DOHH2 (cell line): ENCODE data around the gene ATP11A.

Experiments
- H3F3A ChIP-seq: fragments of 200-600 bp; sonication (generic), shearing (Covaris generic); 2 replicates; pipeline ENCODE4 v1.6.0; 2016; ENCODE audit warnings: antibody characterized with exemption, mild to moderate bottlenecking; ENCODE audit not compliant: control insufficient read depth, insufficient read depth
- H3K27ac ChIP-seq: fragments of 200-600 bp; sonication (generic); 2 replicates; pipeline ENCODE4 v1.5.1; 2014; ENCODE audit warnings: low read depth, mild to moderate bottlenecking, low read length, moderate library complexity
- H3K27me3 ChIP-seq: fragments of 200-600 bp; sonication (generic); 2 replicates; pipeline ENCODE4 v1.6.1; 2014; ENCODE audit warnings: mild to moderate bottlenecking, low read length, mixed read lengths; ENCODE audit not compliant: control insufficient read depth
- H3K36me3 ChIP-seq: fragments of 200-600 bp; sonication (generic); 2 replicates; pipeline ENCODE4 v1.6.1; 2014; ENCODE audit warnings: mild to moderate bottlenecking, low read length, moderate library complexity, mixed read lengths; ENCODE audit not compliant: control insufficient read depth
- H3K4me1 ChIP-seq: fragments of 200-600 bp; sonication (generic); 2 replicates; pipeline ENCODE4 v1.6.1; 2014; ENCODE audit warnings: mild to moderate bottlenecking, low read length, mixed read lengths; ENCODE audit not compliant: control insufficient read depth
- H3K4me2 ChIP-seq: fragments of 200-600 bp; sonication (generic); 2 replicates; pipeline ENCODE4 v1.6.0; 2014; ENCODE audit warnings: mild to moderate bottlenecking, low read length, moderate library complexity
- H3K4me3 ChIP-seq: fragments of 200-600 bp; sonication (generic); 2 replicates; pipeline ENCODE4 v1.5.1; 2014; ENCODE audit warnings: mild to moderate bottlenecking, low read length, mixed read lengths
- H3K79me2 ChIP-seq: fragments of 200-600 bp; sonication (generic); 2 replicates; pipeline ENCODE4 v1.6.1; 2014; ENCODE audit warnings: mild to moderate bottlenecking, low read length, mixed read lengths; ENCODE audit not compliant: control insufficient read depth
- H3K9me2 ChIP-seq: fragments of 200-600 bp; sonication (generic); replicated peaks from 2 replicates; pipeline ENCODE4 v1.6.1; 2014; ENCODE audit warnings: mild to moderate bottlenecking, low read length, mixed read lengths; ENCODE audit not compliant: control insufficient read depth
- H3K9me3 ChIP-seq: fragments of 200-600 bp; sonication (generic); 2 replicates; pipeline ENCODE4 v1.6.1; 2014; ENCODE audit warnings: antibody characterized with exemption, low read length, mixed read lengths; ENCODE audit not compliant: control insufficient read depth, insufficient read depth
- H4K20me1 ChIP-seq: fragments of 200-600 bp; sonication (generic); 2 replicates; pipeline ENCODE4 v1.6.0; 2014; ENCODE audit warnings: low read depth, mild to moderate bottlenecking, antibody characterized with exemption, low read length, moderate library complexity; ENCODE audit not compliant: control insufficient read depth, insufficient read depth
- CTCF ChIP-seq: fragments of 200-600 bp; sonication (generic); IDR thresholded peaks from one replicate; pipeline ENCODE4 v1.5.1; 2014; ENCODE audit warnings: antibody characterized with exemption, mild to moderate bottlenecking, low read depth, low read length; ENCODE audit not compliant: poor library complexity, severe bottlenecking
- EZH2phosphoT487 ChIP-seq: fragments of 200-600 bp; sonication (generic); IDR thresholded peaks from 2 replicates; pipeline ENCODE4 v1.6.1; 2017; ENCODE audit warnings: borderline replicate concordance, mild to moderate bottlenecking, antibody characterized with exemption, low read length, moderate library complexity, mixed read lengths

ATP11A gene

DNA sequence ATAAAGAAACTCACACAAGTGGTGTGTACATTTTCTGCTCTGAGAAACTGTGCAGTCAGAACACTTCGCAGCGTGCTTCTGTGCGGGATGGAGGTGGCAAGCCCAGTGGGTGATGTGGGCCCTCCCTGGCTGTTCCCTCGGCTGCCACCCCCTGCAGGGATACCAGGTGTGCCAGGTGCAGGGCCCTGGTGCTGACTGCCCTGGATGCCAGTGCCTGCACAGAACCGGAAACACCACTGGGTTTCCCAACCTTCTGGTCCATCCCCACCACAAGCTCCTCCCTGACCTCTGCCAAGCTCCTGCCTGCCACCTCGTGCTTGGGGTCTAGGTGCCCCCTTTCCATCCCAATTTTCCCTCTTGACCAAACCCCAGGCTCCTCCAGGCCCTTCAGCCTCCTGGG is 197.3 kb downstream of the ATP11A start:
- Histone ChIP-seq H3K4me2 (no peak overlapping the region), H3K27ac (no peak overlapping the region), H3K27me3 (no peaks in the 10 kb centered on the region), H3K9me3 (no peaks in the 10 kb centered on the region), H3K79me2 (no peaks in the 10 kb centered on the region), H3F3A (no peaks in the 10 kb centered on the region), H3K36me3 (no peaks in the 10 kb centered on the region), H3K4me1 (no peaks in the 10 kb centered on the region), H4K20me1 (no peaks in the 10 kb centered on the region), H3K4me3 (no peak overlapping the region), H3K9me2 (no peaks in the 10 kb centered on the region)
- TF ChIP-seq CTCF (no peak), EZH2phosphoT487 (no peak)

- H3K4me3 ChIP-seq, result no peak overlapping the region
- H3F3A ChIP-seq, result no peaks in the 10 kb centered on the region
- peaks cover 3% of the 10 kb centered on the region for H3K27me3 ChIP-seq
- no peak for TF ChIP-seq CTCF
- TF ChIP-seq EZH2phosphoT487, result no peak
- H3K4me1 ChIP-seq, result no peaks in the 10 kb centered on the region; the same call in 1 of the 2 replicates
- H3K27ac ChIP-seq, result no peak overlapping the region
- H3K36me3 ChIP-seq, result no peaks in the 10 kb centered on the region
- H3K9me2 ChIP-seq, result no peaks in the 10 kb centered on the region
- no peaks in the 10 kb centered on the region for H4K20me1 ChIP-seq
- no peaks in the 10 kb centered on the region for H3K9me3 ChIP-seq
- H3K4me2 ChIP-seq, result no peak overlapping the region
- no peaks in the 10 kb centered on the region for H3K79me2 ChIP-seq
Measured at GRCh38 chr13:112887557-112887991, 197.7 kb downstream of the ATP11A start.

GRCh38 chr13:112888238-112889111 is 198.6 kb downstream of the ATP11A start:
- H3K27ac ChIP-seq, result no peak overlapping the region
- H4K20me1 ChIP-seq, result no peaks in the 10 kb centered on the region
- no peak overlapping the region for H3K4me2 ChIP-seq

More at GRCh38 chr13:112888238-112889111, 198.6 kb downstream of the ATP11A start:
- Histone ChIP-seq H3K4me3 (no peak overlapping the region), H3F3A (peaks cover 5% of the 10 kb centered on the region), H3K9me2 (no peaks in the 10 kb centered on the region), H3K27me3 (peaks cover 11% of the 10 kb centered on the region), H3K9me3 (no peaks in the 10 kb centered on the region), H3K36me3 (no peaks in the 10 kb centered on the region), H3K4me1 (peaks cover 9% of the 10 kb centered on the region), H3K79me2 (no peaks in the 10 kb centered on the region)
- no peak for TF ChIP-seq EZH2phosphoT487
- no peak for TF ChIP-seq CTCF
